MM.1S (cell line): ENCODE data around the gene MZF1.

Experiments
- DNase-seq: peaks from one replicate; pipeline ENCODE4 v3.0.0-alpha.2; 2015
- H2AFZ ChIP-seq: fragments of 300-600 bp; sonication (generic); 2 replicates; pipeline ENCODE4 v1.6.0; 2016; ENCODE audit warnings: antibody characterized with exemption, low read length
- H3F3A ChIP-seq: fragments of 300-600 bp; sonication (generic); 2 replicates; pipeline ENCODE4 v1.6.1; 2016; ENCODE audit warnings: mild to moderate bottlenecking, antibody characterized with exemption, low read length, moderate library complexity, mixed read lengths; ENCODE audit not compliant: insufficient read depth
- H3K27ac ChIP-seq: fragments of 300-600 bp; sonication (generic); 2 replicates; pipeline ENCODE4 v1.5.1; 2016; ENCODE audit warnings: mild to moderate bottlenecking, low read length
- H3K27me3 ChIP-seq: fragments of 300-600 bp; sonication (generic); replicated peaks from 2 replicates; pipeline ENCODE4 v1.6.0; 2016; ENCODE audit warnings: low read length; ENCODE audit not compliant: insufficient read depth
- H3K36me3 ChIP-seq: fragments of 300-600 bp; sonication (generic); replicated peaks from 2 replicates; pipeline ENCODE4 v1.6.1; 2016; ENCODE audit warnings: mild to moderate bottlenecking, low read length, mixed read lengths; ENCODE audit not compliant: insufficient read depth
- H3K4me1 ChIP-seq: fragments of 300-600 bp; sonication (generic); 2 replicates; pipeline ENCODE4 v1.6.1; 2016; ENCODE audit warnings: low read length, mixed read lengths
- H3K4me2 ChIP-seq: fragments of 300-600 bp; sonication (generic); 2 replicates; pipeline ENCODE4 v1.6.0; 2016; ENCODE audit warnings: low read depth, low read length
- H3K4me3 ChIP-seq: fragments of 300-600 bp; sonication (generic); 2 replicates; pipeline ENCODE4 v1.5.1; 2016; ENCODE audit warnings: low read length, mixed read lengths
- H3K79me2 ChIP-seq: fragments of 300-600 bp; sonication (generic); 2 replicates; pipeline ENCODE4 v1.6.1; 2016; ENCODE audit warnings: mixed run types, low read length, mixed read lengths
- H3K9ac ChIP-seq: fragments of 300-600 bp; sonication (generic); 2 replicates; pipeline ENCODE4 v1.6.1; 2016; ENCODE audit warnings: low read length, mixed read lengths
- H3K9me2 ChIP-seq: fragments of 300-600 bp; sonication (generic); replicated peaks from 2 replicates; pipeline ENCODE4 v1.6.1; 2016; ENCODE audit warnings: mild to moderate bottlenecking, low read length, mixed read lengths; ENCODE audit not compliant: insufficient read depth
- H3K9me3 ChIP-seq: fragments of 300-600 bp; sonication (generic); replicated peaks from 2 replicates; pipeline ENCODE4 v1.6.1; 2016; ENCODE audit warnings: mild to moderate bottlenecking, low read length, mixed read lengths; ENCODE audit not compliant: insufficient read depth
- H4K20me1 ChIP-seq: fragments of 300-600 bp; sonication (generic); 2 replicates; pipeline ENCODE4 v1.6.1; 2016; ENCODE audit warnings: mild to moderate bottlenecking, low read length, moderate library complexity, mixed read lengths; ENCODE audit not compliant: insufficient read depth
- CTCF ChIP-seq: fragments of 300-600 bp; sonication (generic); IDR thresholded peaks from 2 replicates; pipeline ENCODE4 v1.5.1; 2016; ENCODE audit warnings: antibody characterized with exemption, low read length, mixed read lengths
- EZH2 ChIP-seq: fragments of 300-600 bp; sonication (generic); optimal IDR thresholded peaks from 2 replicates; pipeline ENCODE3; 2017; ENCODE audit warnings: low read depth, mild to moderate bottlenecking, antibody characterized with exemption, low read length, mixed read lengths
- EZH2phosphoT487 ChIP-seq: fragments of 300-600 bp; sonication (generic); IDR thresholded peaks from 2 replicates; pipeline ENCODE4 v1.6.1; 2018; ENCODE audit warnings: antibody characterized with exemption, low read length

Gene MZF1

GRCh38 chr19:58549664-58550361 is 23.3 kb downstream of the MZF1 start:
- Histone ChIP-seq H3K9me3 (no peaks in the 10 kb centered on the region), H3K36me3 (peaks cover 27% of the 10 kb centered on the region), H3K9ac (no peak overlapping the region), H3K27ac (no peak overlapping the region), H3K4me2 (no peak overlapping the region), H4K20me1 (peaks cover 36% of the 10 kb centered on the region), H3K4me3 (no peak overlapping the region), H2AFZ (no peak overlapping the region), H3K9me2 (no peaks in the 10 kb centered on the region), H3K79me2 (peaks cover 66% of the 10 kb centered on the region), H3K27me3 (no peaks in the 10 kb centered on the region), H3K4me1 (peaks cover 11% of the 10 kb centered on the region), H3F3A (peaks cover 40% of the 10 kb centered on the region)
- DNase-seq, result no peak
- TF ChIP-seq EZH2phosphoT487, result no peak
- TF ChIP-seq CTCF, result no peak
- no peak for TF ChIP-seq EZH2

- peaks cover 27% of the 10 kb centered on the region for H3K36me3 ChIP-seq
- no peaks in the 10 kb centered on the region for H3K27me3 ChIP-seq
- TF ChIP-seq EZH2 (no peak), EZH2phosphoT487 (no peak), CTCF (no peak)
- H4K20me1 ChIP-seq, result peaks cover 36% of the 10 kb centered on the region
- DNase-seq, result no peak
- H3K4me3 ChIP-seq, result no peak overlapping the region
- H2AFZ ChIP-seq, result no peak overlapping the region
- H3F3A ChIP-seq, result peaks cover 33% of the 10 kb centered on the region
- peaks cover 11% of the 10 kb centered on the region for H3K4me1 ChIP-seq
- no peaks in the 10 kb centered on the region for H3K9me2 ChIP-seq
- H3K9me3 ChIP-seq, result no peaks in the 10 kb centered on the region
- H3K79me2 ChIP-seq, result peaks cover 62% of the 10 kb centered on the region
- H3K9ac ChIP-seq, result no peak overlapping the region
- no peak overlapping the region for H3K4me2 ChIP-seq
- H3K27ac ChIP-seq, result no peak overlapping the region
Measured at GRCh38 chr19:58548859-58549663, 24.1 kb downstream of the MZF1 start.

GRCh38 chr19:58547323-58548312 is 25.5 kb downstream of the MZF1 start:
- Histone ChIP-seq H3K9me2 (no peaks in the 10 kb centered on the region), H3K27ac (no peak overlapping the region), H3K4me2 (no peak overlapping the region), H3K27me3 (no peaks in the 10 kb centered on the region; the same call in 1 of the 2 replicates), H4K20me1 (peaks cover 36% of the 10 kb centered on the region), H3K36me3 (peaks cover 27% of the 10 kb centered on the region), H3K9me3 (no peaks in the 10 kb centered on the region), H3F3A (peaks cover 29% of the 10 kb centered on the region), H3K4me1 (peaks cover 11% of the 10 kb centered on the region), H3K79me2 (peaks cover 55% of the 10 kb centered on the region), H3K4me3 (no peak overlapping the region), H2AFZ (no peak overlapping the region), H3K9ac (no peak overlapping the region)
- no peak for DNase-seq
- TF ChIP-seq CTCF (no peak), EZH2 (no peak), EZH2phosphoT487 (no peak)
